ENCODE measurements around the gene KCNAB2.

KCNAB2 gene

GRCh38 chr1:6097117-6097595 is 51.5 kb downstream of the KCNAB2 start:
- DNase-seq (ENCODE audit: low read depth in 2 of 2): no peak

DNA sequence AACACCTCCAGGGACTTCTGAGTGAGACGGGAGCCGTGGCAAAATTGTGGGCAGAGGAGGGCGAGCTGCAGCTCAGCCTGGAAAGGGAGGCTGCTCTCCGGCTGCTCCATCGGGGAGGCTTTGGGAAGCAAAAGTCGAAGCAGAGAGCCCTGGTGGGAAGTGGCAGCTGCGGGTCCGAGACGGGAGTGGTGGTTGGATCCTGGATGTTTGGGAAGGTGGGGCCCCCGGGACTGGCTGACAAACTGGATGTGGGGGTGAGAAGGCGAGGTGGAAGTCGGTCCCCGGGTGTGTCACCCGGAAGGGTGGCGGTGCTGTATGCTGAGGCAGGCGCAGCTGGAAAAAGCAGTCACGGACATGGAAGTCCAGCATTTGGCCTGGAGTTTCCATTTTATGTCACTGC is 52.1 kb downstream of the KCNAB2 start:
- no peak for DNase-seq (ENCODE audit: low read depth in 2 of 2)

GRCh38 chr1:6098303-6099215 is 52.9 kb downstream of the KCNAB2 start:
- DNase-seq (ENCODE audit: low read depth in 2 of 2): no peak

- DNase-seq (ENCODE audit: low read depth in 2 of 2): no peak
These were observed 53.6 kb downstream of the KCNAB2 start for GRCh38 chr1:6099297-6099696.

DNA sequence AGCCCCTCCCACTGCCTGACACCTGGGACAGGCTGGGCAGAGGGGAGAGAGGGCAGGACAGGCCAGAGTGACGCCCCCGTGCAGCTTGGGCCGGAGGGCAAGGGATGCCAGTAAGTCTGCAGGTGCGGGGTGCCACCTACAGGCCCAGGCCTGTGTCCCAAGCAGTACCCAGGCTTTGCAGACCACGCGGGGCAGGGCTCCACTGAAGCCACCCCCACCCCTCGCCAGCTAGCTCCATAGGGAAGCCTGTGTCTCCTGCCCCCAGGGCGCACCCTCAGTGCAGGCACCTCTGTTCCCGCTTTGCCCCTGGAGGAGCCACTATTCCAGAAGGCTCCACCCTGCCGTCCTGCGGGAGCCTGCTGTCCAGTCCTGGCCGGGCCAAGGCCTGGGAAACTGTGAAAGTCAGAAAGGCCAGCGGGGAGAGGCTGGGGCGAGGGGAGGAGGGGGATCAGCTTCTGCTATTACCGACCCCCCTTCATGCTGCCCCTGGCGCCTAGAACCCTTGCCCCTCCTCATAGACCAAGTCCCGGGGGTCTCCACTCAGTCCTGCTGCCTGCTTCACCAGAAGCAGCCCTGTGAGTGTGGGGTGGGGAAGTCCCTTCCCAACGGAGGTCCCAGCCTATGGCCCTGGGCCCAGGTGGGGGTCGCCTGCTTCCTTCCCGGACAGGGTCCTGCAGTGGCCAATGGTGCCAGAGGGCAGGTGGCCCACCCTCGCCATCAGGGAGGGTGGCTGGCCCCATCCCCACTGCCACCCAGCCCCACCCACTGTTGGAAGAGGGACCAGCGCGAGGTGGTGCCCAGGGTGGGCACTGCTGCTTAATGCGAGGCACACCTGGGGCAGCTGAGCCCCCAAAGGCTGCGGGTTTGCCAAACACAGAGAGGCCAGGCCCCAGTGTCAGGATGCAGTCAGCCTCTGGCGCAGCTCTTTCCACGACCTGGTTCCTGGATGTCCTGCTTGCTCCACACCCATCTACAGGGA is 54.4 kb downstream of the KCNAB2 start:
- DNase-seq (ENCODE audit: low read depth in 2 of 2): no peak

DNA sequence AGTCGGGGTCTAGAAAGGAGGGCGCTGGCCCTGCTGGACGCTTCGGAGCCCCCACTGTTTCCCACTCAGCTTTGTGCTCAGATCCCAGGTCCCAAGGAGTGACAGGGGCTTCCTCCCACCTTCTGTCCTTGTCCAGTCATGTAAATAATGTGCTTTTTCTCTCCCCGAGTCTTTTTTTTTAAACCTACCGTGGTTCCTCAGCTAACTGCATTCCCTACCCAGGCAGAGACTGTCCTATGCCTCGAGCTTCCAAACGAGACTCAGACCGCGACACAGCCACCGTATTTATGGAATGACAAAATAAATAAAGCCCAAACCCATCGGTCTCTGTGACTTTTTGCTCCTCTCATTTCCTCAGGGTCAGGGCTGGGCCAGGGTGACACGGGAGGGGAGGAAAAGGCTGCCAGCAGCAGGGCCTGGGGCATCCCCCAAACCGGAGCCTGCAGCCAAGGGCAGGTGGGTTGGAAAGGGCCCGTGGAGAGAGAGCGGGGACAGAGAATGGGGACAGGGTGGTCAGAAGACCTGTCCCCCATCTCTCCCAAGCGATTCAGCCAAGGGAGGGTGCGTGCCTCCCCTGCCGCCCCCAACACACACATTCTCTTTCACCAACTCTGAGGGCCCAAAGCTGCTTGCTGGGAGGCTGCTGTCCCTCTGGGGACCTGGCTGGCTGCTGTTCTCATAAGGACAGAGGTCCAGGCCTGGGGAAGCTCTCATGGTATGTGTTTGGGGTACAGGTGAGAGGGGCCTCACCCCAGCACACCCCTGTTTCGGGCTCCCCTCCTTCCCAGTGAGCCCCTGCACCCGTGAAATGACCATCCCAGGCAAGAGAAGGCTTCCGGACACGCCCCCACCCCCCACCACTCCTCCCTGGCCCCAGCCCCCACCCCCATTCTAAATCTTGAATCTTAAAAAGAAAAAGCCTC is 55.4 kb downstream of the KCNAB2 start:
- no peak for DNase-seq (ENCODE audit: low read depth in 2 of 2)

DNA sequence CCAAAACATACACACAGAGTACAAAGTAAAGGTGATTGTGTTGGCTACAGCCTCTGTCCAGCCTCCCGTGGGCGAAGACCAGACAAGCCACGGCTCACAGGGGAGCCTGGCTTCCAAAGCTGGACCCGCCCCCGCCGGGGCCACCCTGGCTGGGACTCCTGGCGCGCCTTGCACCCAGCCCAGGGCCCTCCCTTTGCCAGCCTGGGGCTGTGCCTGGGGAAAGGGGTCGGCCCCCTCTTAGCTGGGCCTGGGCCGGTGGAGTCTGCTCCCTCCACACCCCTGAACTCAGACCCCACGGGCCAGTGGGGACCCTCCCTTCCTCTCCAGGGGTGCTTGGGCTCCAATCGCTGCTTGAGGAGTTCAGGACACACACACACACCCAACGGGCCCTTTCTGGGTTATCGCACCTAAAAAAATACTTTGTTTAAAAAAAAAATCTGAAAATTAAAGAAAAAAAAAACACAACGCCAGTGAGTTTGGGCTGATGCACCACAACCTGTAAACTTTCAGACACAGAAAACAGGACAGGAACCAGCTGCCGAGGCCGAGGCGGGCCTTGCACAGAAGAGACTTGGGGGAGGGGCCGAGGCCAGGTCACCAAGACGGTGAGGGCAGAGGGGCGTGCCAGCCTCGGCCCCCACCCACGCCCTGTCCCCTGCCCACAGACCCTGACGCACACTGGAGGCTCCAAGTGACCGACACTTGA is 56.3 kb downstream of the KCNAB2 start:
- no peak for DNase-seq (ENCODE audit: low read depth in 2 of 2)

DNA sequence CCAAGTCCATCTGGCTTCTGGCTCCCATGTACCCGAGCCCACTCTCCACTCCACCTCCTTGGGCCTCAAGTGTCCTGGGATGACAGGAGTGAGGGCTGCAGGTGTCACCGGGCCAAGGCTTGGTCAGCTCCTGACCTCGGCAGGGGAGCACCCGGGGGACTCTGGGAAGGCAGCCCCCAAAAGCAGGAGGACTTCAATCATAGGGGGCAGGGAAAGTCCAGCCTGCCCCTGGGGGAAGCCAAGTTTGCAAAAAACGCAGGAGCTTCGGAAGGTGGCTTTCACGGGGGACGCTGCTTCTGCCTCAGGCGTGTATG is 56.8 kb downstream of the KCNAB2 start:
- DNase-seq (ENCODE audit: low read depth in 2 of 2): no peak

DNA sequence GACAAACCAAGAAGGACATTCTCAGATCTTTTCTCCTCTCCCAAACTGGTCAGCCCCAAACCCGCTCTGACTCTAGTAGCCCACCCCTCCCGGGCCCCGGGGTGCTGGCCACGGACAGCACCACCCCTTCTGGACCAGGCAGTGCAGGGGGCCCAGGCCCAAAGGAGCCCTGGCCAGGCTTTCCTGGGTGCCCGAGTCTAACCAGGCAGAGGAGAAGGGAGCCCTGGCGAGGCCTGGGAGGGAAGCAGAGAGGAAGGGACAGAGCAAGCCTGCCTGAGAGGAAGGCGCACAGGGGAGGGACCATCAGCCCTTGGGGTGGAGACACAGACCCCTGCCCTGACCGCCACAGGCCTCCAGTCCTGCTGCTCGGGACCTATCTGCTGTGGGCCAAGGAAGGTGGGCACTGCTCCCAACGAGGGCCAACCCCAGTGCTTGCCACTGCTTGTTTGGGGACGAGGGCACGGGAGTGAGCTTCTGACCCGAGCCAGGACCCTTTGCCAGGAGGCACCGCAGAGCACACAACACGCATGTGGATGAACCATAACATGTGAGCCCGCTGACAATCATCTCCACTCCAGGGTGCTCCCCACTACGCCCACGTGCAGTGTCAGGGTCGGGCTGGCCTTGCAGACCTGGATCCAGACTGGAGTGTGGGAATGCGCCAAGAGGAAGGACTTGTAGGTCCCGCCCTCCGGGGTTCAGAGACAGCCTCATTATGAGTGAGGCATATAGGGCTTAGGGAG is 57.6 kb downstream of the KCNAB2 start:
- DNase-seq (ENCODE audit: low read depth in 2 of 2): no peak

DNA sequence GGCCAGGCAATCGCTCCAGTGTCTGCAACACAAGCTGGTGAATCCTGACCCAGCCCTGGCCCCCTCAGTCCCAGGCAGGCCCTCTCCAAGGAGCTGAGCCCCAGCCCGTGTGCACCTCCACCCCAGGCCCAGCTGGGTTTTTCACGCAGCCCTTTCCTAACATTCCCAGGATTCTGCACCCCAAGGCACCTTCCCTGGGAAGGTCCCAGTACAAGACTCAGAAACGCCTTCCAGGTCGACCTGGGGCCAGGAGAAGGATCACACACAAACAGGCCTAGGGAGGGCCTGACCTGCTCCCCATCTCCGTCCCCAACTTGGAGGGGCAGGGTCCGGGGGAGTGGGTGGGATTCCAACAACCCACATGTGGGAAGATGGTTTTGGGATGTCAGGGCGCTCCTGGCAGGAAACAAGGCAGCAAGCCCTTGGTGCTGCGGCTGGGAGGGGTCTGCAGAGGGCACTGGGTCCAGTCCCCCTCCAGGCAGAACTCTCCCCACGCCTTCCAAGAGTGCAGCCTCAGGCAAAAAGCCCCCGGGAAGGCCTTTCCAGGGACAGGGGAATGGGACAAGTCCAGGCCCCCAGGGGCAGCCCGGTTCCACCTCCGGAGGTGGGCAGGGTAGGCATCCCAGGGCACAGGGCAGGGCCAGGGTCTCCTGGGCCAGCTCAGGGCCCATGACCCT is 58.3 kb downstream of the KCNAB2 start:
- no peak for DNase-seq (ENCODE audit: low read depth in 2 of 2)

DNA sequence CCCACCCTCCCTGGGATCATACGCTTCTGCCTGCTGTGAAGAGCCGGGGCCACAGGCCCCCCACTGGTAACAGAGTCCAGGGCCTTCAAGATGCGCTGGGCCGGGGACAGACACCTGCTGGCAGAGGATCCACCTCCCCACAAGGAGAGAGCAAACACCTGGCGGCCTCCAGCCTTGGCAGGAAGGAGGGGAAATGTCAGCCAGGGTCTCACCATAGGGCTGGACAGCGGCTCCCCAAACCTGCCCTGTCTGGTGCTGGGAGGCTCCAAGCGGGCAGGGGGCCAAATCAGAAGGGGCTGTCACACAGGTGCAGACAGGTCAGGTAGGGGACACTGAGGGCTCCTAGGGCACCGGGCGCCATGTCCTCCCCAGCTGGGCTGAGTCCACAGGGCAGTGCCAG is 58.9 kb downstream of the KCNAB2 start:
- DNase-seq (ENCODE audit: low read depth in 2 of 2): no peak

DNA sequence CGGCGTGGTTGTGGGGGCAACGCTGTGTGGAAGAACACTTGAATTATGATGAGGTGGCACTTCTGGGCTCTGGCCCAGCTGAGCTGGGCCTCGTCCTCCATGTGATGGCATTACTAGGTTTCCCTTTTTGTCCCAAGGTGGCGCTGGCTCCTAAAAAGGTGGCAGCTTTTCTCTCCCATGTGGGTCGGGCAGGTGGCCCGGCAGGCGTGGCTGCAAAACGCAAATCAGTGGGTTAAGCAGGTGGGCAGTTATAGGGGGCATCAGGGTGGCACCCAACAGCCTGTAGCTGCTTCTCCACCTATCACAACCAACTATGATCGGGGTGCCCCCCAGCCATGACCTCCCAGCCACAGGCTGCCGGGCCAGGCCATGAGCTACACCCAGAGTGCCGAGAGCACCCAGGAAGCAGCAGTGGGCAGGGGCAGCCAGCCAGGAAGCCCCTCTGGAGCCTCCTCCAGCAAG is 59.6 kb downstream of the KCNAB2 start:
- DNase-seq (ENCODE audit: low read depth in 2 of 2): no peak

DNA sequence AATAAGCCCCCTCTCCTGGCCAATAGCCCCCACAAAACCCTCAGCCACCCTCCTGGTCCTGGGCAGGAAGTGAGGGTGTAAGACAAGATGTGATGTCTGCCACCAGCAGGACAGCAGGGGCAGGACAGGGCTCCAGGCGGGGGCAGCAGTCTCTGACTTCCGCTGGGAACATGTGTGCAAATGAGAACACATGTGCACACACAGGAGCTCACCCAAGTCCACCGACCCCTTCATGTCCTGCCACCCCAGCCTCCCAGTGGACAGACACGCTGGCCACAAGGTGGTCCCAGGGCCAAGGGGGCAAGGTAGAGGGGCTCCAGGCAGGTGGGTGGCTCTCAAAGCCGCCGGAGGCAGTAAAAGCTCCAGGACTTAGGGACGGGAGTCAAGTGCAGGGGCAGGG is 60.1 kb downstream of the KCNAB2 start:
- DNase-seq (ENCODE audit: low read depth in 2 of 2): no peak

- no peak for DNase-seq (ENCODE audit: low read depth in 2 of 2)
These were observed 60.6 kb downstream of the KCNAB2 start for GRCh38 chr1:6106321-6106731.

DNA sequence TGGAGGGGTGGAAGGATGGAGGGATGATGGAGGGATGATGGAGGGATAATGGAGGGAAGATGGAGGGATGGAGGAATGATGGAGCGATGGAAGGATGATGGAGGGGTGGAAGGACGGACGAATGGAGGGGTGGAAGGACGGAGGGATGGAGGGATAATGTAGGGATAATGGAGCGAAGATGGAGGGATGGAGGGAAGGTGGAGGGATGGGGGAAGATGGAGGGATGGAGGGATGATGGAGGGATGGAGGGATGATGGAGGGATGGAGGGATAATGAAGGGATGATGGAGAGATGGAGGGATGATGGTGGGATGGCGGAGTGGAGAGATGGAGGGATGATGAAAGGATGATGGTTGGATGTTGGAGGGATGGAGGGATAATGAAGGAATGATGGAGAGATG is 61.3 kb downstream of the KCNAB2 start:
- no peak for DNase-seq (ENCODE audit: low read depth in 2 of 2)

DNA sequence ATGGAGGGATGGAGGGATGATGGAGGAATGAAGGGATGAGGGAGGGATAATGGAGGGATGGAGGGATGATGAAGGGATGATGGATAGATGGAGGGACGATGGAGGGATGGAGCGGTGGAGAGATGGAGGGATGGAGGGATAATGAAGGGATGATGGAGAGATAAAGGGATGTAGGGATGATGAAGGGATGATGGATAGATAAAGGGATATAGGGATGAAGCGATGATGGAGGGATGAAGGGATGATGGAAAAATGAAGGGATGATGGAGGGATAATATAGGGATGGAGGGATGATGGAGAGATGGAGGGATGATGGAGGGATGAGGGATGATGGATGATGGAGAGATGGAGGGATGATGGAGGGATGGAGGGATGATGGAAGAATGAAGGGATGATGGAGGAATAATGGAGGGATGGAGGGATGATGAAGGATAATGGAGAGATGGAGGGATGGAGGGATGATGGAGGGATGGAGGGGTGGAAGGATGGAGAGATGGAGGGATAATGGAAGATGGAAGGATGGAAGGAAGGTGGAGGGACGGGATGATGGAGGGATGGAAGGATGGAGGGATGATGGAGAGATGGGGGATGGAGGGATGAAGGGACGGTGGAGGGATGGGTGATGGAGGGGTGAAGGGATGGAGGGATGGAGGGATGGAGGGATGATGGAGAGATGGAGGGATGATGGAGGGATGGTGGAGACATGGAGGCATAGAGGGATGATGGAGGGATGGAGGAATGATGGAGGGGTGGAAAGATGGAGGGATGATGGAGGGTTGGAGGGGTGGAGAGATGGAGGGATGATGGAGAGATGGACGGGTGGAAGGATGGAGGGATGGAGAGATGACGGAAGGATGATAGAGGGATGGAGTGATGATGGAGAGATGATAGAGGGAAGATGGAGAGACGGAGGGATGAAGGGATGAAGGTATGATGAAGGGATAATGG is 62.0 kb downstream of the KCNAB2 start:
- no peak for DNase-seq (ENCODE audit: low read depth in 2 of 2)

GRCh38 chr1:6108476-6108875 is 62.8 kb downstream of the KCNAB2 start:
- DNase-seq (ENCODE audit: low read depth in 2 of 2): no peak

GRCh38 chr1:6108937-6109614 is 63.4 kb downstream of the KCNAB2 start:
- DNase-seq (ENCODE audit: low read depth in 2 of 2): peak; percentile 19 to 23
